ENCODE data around the gene HDAC4.

HDAC4 gene

GRCh38 chr2:239286901-239287300 lies 113.9 kb downstream of the HDAC4 start:
- TF ChIP-seq, protein P1, sequence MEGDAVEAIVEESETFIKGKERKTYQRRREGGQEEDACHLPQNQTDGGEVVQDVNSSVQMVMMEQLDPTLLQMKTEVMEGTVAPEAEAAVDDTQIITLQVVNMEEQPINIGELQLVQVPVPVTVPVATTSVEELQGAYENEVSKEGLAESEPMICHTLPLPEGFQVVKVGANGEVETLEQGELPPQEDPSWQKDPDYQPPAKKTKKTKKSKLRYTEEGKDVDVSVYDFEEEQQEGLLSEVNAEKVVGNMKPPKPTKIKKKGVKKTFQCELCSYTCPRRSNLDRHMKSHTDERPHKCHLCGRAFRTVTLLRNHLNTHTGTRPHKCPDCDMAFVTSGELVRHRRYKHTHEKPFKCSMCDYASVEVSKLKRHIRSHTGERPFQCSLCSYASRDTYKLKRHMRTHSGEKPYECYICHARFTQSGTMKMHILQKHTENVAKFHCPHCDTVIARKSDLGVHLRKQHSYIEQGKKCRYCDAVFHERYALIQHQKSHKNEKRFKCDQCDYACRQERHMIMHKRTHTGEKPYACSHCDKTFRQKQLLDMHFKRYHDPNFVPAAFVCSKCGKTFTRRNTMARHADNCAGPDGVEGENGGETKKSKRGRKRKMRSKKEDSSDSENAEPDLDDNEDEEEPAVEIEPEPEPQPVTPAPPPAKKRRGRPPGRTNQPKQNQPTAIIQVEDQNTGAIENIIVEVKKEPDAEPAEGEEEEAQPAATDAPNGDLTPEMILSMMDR (conservative IDR thresholded peaks at IDR 0.05; ENCODE audit: low read length): no peak
- TF ChIP-seq EZH2phosphoT487 (IDR thresholded peaks at IDR 0.05; ENCODE audit: borderline replicate concordance): no peak
- no peak overlapping the region for H3K9ac ChIP-seq (ENCODE audit: low read depth, low read length, poor library complexity, severe bottlenecking)
- H3K36me3 ChIP-seq (ENCODE audit: insufficient read depth, low read length): no peaks in the 10 kb centered on the region
- H3K4me2 ChIP-seq (ENCODE audit: low read depth, low read length, poor library complexity, severe bottlenecking): no peak overlapping the region
- H3K27me3 ChIP-seq (ENCODE audit: insufficient read depth, low read length, poor library complexity, severe bottlenecking): no peaks in the 10 kb centered on the region
- no peaks in the 10 kb centered on the region for H3K9me3 ChIP-seq (ENCODE audit: insufficient read depth, low read depth, low read length)
- no peak overlapping the region for H3K4me3 ChIP-seq (ENCODE audit: low read length, poor library complexity, severe bottlenecking)
- H3F3A ChIP-seq (ENCODE audit: low read depth): no peaks in the 10 kb centered on the region
- no peaks in the 10 kb centered on the region for H4K20me1 ChIP-seq (ENCODE audit: insufficient read depth, low read length, poor library complexity, severe bottlenecking)
- no peak overlapping the region for H2AFZ ChIP-seq (ENCODE audit: low read length)
- peaks cover 34% of the 10 kb centered on the region for H3K4me1 ChIP-seq (ENCODE audit: insufficient read depth, low read length, poor library complexity, severe bottlenecking)
- peaks cover 48% of the 10 kb centered on the region; the same call in 1 of the 2 replicates for H3K79me2 ChIP-seq (ENCODE audit: insufficient read depth, low read length)
- H3K9me2 ChIP-seq (replicated peaks; ENCODE audit: low read depth, low read length): no peaks in the 10 kb centered on the region

DNA sequence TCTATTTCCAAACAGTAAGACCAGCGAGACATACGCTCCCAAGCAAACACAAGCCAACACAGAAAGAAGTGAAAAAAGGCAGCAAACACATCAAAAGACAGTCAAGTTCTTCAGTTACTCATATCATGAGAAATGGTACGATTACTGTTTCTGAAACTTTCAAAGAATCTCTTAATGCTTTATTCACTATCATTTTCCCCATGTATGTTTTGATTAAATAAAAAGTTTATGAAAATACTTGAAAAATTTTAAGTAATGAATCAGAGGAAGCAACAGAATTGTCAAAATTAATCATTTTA lies 114.9 kb downstream of the HDAC4 start:
- Histone ChIP-seq H4K20me1 (ENCODE audit: insufficient read depth, low read length, poor library complexity, severe bottlenecking) (no peaks in the 10 kb centered on the region), H3K27me3 (ENCODE audit: insufficient read depth, low read length, poor library complexity, severe bottlenecking) (no peaks in the 10 kb centered on the region), H3K9ac (ENCODE audit: low read depth, low read length, poor library complexity, severe bottlenecking) (no peak overlapping the region), H3K4me3 (ENCODE audit: low read length, poor library complexity, severe bottlenecking) (no peak overlapping the region), H3K36me3 (ENCODE audit: insufficient read depth, low read length) (no peaks in the 10 kb centered on the region), H2AFZ (ENCODE audit: low read length) (no peak overlapping the region), H3K79me2 (ENCODE audit: insufficient read depth, low read length) (peaks cover 43% of the 10 kb centered on the region; the same call in 1 of the 2 replicates), H3F3A (ENCODE audit: low read depth) (no peaks in the 10 kb centered on the region), H3K4me2 (ENCODE audit: low read depth, low read length, poor library complexity, severe bottlenecking) (no peak overlapping the region), H3K9me2 (replicated peaks; ENCODE audit: low read depth, low read length) (no peaks in the 10 kb centered on the region), H3K4me1 (ENCODE audit: insufficient read depth, low read length, poor library complexity, severe bottlenecking) (peaks cover 34% of the 10 kb centered on the region), H3K9me3 (ENCODE audit: insufficient read depth, low read depth, low read length) (no peaks in the 10 kb centered on the region)
- TF ChIP-seq EZH2phosphoT487 (IDR thresholded peaks at IDR 0.05; ENCODE audit: borderline replicate concordance): no peak
- TF ChIP-seq, protein P1 (conservative IDR thresholded peaks at IDR 0.05; ENCODE audit: low read length): no peak

DNA sequence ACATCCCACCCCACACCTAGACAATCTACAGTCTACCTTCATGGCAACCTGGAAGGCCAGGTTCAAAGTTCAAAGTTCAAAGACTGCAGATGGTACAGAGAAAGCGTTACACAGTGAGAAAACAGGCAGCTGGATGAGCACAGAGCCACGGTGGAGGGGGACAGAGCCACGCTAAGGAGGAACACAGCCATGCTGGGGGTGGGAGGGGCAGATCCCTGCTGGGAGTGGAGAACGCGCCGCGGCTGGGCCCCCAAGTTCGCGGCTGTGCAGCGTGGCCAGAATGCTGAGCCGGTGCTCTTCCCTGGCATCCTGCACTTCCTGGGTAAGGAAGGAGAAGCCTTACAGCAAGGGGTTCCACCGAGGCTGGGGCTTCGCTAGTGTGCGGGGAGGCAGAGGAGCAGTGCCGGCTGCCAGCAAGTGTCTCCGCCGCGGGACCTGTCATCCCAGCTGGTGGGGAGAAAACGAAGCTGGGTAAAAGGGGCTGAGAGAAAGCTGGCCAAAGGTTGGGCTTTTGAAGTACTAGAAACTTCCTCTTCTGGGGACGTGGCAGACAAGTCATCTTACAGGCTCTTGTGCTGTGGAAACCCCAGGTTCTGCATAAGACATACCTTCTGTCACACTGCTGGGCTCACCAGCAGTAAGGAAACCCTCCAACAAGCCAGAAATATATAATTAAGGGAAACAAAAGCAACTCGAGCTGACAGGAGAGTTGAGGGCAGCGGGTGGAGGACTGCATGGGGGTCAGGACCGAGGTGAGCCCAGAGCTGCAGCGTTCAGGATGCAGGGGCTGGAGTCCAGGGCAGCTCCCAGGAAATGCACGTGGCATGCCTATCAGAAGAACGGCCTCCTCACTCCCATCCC lies 115.5 kb downstream of the HDAC4 start:
- Histone ChIP-seq H3K9ac (ENCODE audit: low read depth, low read length, poor library complexity, severe bottlenecking) (no peak overlapping the region), H3K4me3 (ENCODE audit: low read length, poor library complexity, severe bottlenecking) (no peak overlapping the region), H3K4me2 (ENCODE audit: low read depth, low read length, poor library complexity, severe bottlenecking) (no peak overlapping the region), H3K27me3 (ENCODE audit: insufficient read depth, low read length, poor library complexity, severe bottlenecking) (no peaks in the 10 kb centered on the region), H3K4me1 (ENCODE audit: insufficient read depth, low read length, poor library complexity, severe bottlenecking) (peaks cover 34% of the 10 kb centered on the region), H3K79me2 (ENCODE audit: insufficient read depth, low read length) (peaks cover 39% of the 10 kb centered on the region; the same call in 1 of the 2 replicates), H4K20me1 (ENCODE audit: insufficient read depth, low read length, poor library complexity, severe bottlenecking) (no peaks in the 10 kb centered on the region), H3K9me3 (ENCODE audit: insufficient read depth, low read depth, low read length) (no peaks in the 10 kb centered on the region), H3F3A (ENCODE audit: low read depth) (no peaks in the 10 kb centered on the region), H3K36me3 (ENCODE audit: insufficient read depth, low read length) (no peaks in the 10 kb centered on the region), H3K9me2 (replicated peaks; ENCODE audit: low read depth, low read length) (no peaks in the 10 kb centered on the region), H2AFZ (ENCODE audit: low read length) (no peak overlapping the region)
- no peak for TF ChIP-seq EZH2phosphoT487 (IDR thresholded peaks at IDR 0.05; ENCODE audit: borderline replicate concordance)
- TF ChIP-seq, protein P1 (conservative IDR thresholded peaks at IDR 0.05; ENCODE audit: low read length): no peak

Measured in Loucy (cell line).